ENCODE results near the gene SHKBP1. TPM values are rescaled to one million over a fixed set of nuclear protein-coding genes. Genes with fewer than 3 reads are reported as not detected.

SHKBP1 gene
- total RNA-seq (2013; cell fraction: nucleolus; rRNA removed), result 26.1 and 35.1 TPM in 2 replicates
- total RNA-seq (2014; rRNA removed) (60.8 and 79.0 TPM in 2 replicates), total RNA-seq (2014; rRNA removed; fragmentation: Illumina TruSeq; extraction: Trizol) (22.9 and 26.0 TPM in 2 replicates), total RNA-seq (2021) (111 and 115 TPM in 2 replicates), polyA plus RNA-seq (2011; rRNA removed) (17.5 and 38.8 TPM in 2 replicates), polyA plus RNA-seq (2014; fragmentation: Illumina TruSeq; extraction: Trizol) (30.6 and 55.0 TPM in 2 replicates), polyA plus RNA-seq (2014; fragmentation: Nextera tagmentation; extraction: Ambion mirVana) (10 to 100 TPM in 1 of 2 experiments, 1 to 10 TPM in 1; 2.3 to 15.1 TPM), polyA plus RNA-seq (2014; rRNA removed) (96.3 and 111 TPM in 2 replicates), polyA plus RNA-seq (2016; fragmentation: Nextera tagmentation; extraction: Ambion mirVana) (100 to 1,000 TPM; 112 to 123 TPM), polyA minus RNA-seq (2011; rRNA and poly(A)+ RNA removed) (47.3 and 87.5 TPM in 2 replicates), Bru-seq, nascent RNA (percentile 72 among the genes with signal in this experiment), BruChase-seq, experiment 1, labeled RNA remaining after a 6-hour chase (percentile 80 among the genes with signal in this experiment), BruChase-seq, experiment 2, labeled RNA remaining after a 2-hour chase (percentile 70 among the genes with signal in this experiment)
- polyA plus RNA-seq (2011; ENCODE audit: low read depth), result 43.8 TPM
- polyA plus RNA-seq (2011; cell fraction: cytosol; rRNA removed), result 59.2 and 80.0 TPM in 2 replicates
- 155 and 167 TPM in 2 replicates for polyA plus RNA-seq (2011; cell fraction: nucleus; rRNA removed)
- polyA plus RNA-seq (2012), result 84.1 and 89.2 TPM in 2 replicates
- 89.1 and 95.6 TPM in 2 replicates for polyA minus RNA-seq (2011; cell fraction: cytosol; rRNA and poly(A)+ RNA removed)
- 33.5 and 51.2 TPM in 2 replicates for polyA minus RNA-seq (2011; cell fraction: nucleus; rRNA and poly(A)+ RNA removed)
- long read RNA-seq, experiment 1, transcript SHKBP1-201 (18 exons, 2,363 nt), result major isoform, 127 of 159 reads
- long read RNA-seq, experiment 1, partial matches to known transcripts, result 4 of 159 reads
- long read RNA-seq, experiment 1, other reads (novel, unspliced or antisense), result 24 of 159 reads
- long read RNA-seq, experiment 2, transcript SHKBP1-201 (18 exons, 2,363 nt), result major isoform, 23 of 29 reads
- long read RNA-seq, experiment 2, partial matches to known transcripts, result 4 of 29 reads
- long read RNA-seq, experiment 2, other reads (novel, unspliced or antisense), result 2 of 29 reads

- ChIA-PET POLR2A (no interaction called here), SMC1A (ENCODE audit: uncharacterized antibody, unreplicated experiment) (no interaction called here)
- intact Hi-C loops (cut with micrococcal nuclease; ENCODE audit: unreplicated experiment), result no loop called here
- TF ChIP-seq RUNX3 (IDR thresholded peaks at IDR 0.05; ENCODE audit: low read length), result peak; percentile 64
- TF ChIP-seq SREBF1 (IDR thresholded peaks at IDR 0.05; ENCODE audit: low read length), result no peak
- TF ChIP-seq PBX3 (IDR thresholded peaks at IDR 0.05; ENCODE audit: insufficient replicate concordance, low read depth, low read length), result peak; percentile 99
- TF ChIP-seq SP1 (IDR thresholded peaks at IDR 0.05; ENCODE audit: low read depth, low read length), result peak; percentile 100
- TF ChIP-seq HCFC1 (IDR thresholded peaks at IDR 0.05; ENCODE audit: low read length), result 0 out of 2 replicates have a peak, but pooled peaks have one; percentile 34
- no peak for TF ChIP-seq MAX (IDR thresholded peaks at IDR 0.05; ENCODE audit: low read depth, low read length)
- TF ChIP-seq NFYB (IDR thresholded peaks at IDR 0.05; ENCODE audit: insufficient read depth, low read depth, low read length), result peak; percentile 99
- TF ChIP-seq CBFB (IDR thresholded peaks at IDR 0.05; ENCODE audit: low read depth), result peak; percentile 61; the same call in 1 of the 2 replicates
- peak; percentile 28; the same call in 1 of the 2 replicates for TF ChIP-seq NR2C1 (IDR thresholded peaks at IDR 0.05)
- peak; percentile 49 for TF ChIP-seq SKIL (IDR thresholded peaks at IDR 0.05; ENCODE audit: low read depth, poor library complexity, severe bottlenecking)
- 0 out of 2 replicates have a peak, but pooled peaks have one; percentile 20 for TF ChIP-seq NR2F1 (conservative IDR thresholded peaks at IDR 0.05)
- TF ChIP-seq ZNF384 (IDR thresholded peaks at IDR 0.05; ENCODE audit: borderline replicate concordance, low read depth, low read length), result no peak
- TF ChIP-seq MEF2B (IDR thresholded peaks at IDR 0.05; ENCODE audit: partially characterized antibody, poor library complexity, severe bottlenecking), result peak; percentile 49
- peak; percentile 81 for TF ChIP-seq YY1 (IDR thresholded peaks at IDR 0.05; ENCODE audit: low read depth, low read length)
- TF ChIP-seq DPF2 (IDR thresholded peaks at IDR 0.05), result peak; percentile 98
- no peak for TF ChIP-seq PML (IDR thresholded peaks at IDR 0.05; ENCODE audit: low read length)
Measured at GRCh38 chr19:40576585-40577451, at the start of gene SHKBP1. Gene SHKBP1 (plus strand): TSS chr19:40576873. CDS start chr19:40576900, 27 bp downstream.

More at GRCh38 chr19:40576585-40577451, at the start of gene SHKBP1:
- peak within 1 kb of the TSS; percentile 83 for H2AFZ ChIP-seq (ENCODE audit: control insufficient read depth, low read depth, low read length)
- peak within 1 kb of the TSS; percentile 87 for H3K4me2 ChIP-seq (ENCODE audit: control insufficient read depth, insufficient read depth)
- H3K27me3 ChIP-seq (replicated peaks in 1 of 2; ENCODE audit: control insufficient read depth in 2 of 2, insufficient read depth in 2 of 2, low read length in 1 of 2), result no peaks in the 10 kb centered on the region
- peak within 1 kb of the TSS; percentile 78 for H3K27ac ChIP-seq (ENCODE audit: control insufficient read depth, insufficient read depth)
- no peaks in the 10 kb centered on the region for H3K9me3 ChIP-seq (replicated peaks; ENCODE audit: control insufficient read depth, insufficient read depth, low read length)
- no peaks in the 10 kb centered on the region for H4K20me1 ChIP-seq (ENCODE audit: control insufficient read depth, insufficient read depth)
- FAIRE-seq (peak; percentile 97), DNase-seq (ENCODE audit: low read depth, low spot score) (peak; percentile 86), ATAC-seq (peak; percentile 100)
- ChIA-PET RAD21 (ENCODE audit: unreplicated experiment) (no interaction called here), CTCF (interaction anchor here (0.7 kb wide), 1 partner anchor 807 kb away, joined by 3 read pairs; no protein-coding TSS in a partner anchor)
- H3K9ac ChIP-seq (ENCODE audit: control insufficient read depth, insufficient read depth, low read length), result peak within 1 kb of the TSS; percentile 85
- peak within 1 kb of the TSS; percentile 99 for H3K4me3 ChIP-seq
- WGBS (ENCODE audit: insufficient coverage, insufficient replicate concordance, low lambda C conversion rate, missing lambda C conversion rate), result 2% methylated on average over 47 of the region's 55 CpGs
- no TSS peak for BruUV-seq (replicated peaks)
- peaks cover 6 to 7% of the 10 kb centered on the region in 2 experiments; a peak in 3 of 4 replicates for H3K36me3 ChIP-seq (ENCODE audit: control insufficient read depth in 2 of 2, insufficient read depth in 2 of 2, low read length in 1 of 2)
- in situ Hi-C loops (cut with MboI), result no loop called here
- H3K79me2 ChIP-seq (ENCODE audit: control insufficient read depth, insufficient read depth, low read length), result peaks cover 7% of the 10 kb centered on the region
- H3K4me1 ChIP-seq (ENCODE audit: control insufficient read depth, insufficient read depth, low read length), result peaks cover 21% of the 10 kb centered on the region
